Measurements from ENCODE around the gene COG3.

Gene COG3

DNA sequence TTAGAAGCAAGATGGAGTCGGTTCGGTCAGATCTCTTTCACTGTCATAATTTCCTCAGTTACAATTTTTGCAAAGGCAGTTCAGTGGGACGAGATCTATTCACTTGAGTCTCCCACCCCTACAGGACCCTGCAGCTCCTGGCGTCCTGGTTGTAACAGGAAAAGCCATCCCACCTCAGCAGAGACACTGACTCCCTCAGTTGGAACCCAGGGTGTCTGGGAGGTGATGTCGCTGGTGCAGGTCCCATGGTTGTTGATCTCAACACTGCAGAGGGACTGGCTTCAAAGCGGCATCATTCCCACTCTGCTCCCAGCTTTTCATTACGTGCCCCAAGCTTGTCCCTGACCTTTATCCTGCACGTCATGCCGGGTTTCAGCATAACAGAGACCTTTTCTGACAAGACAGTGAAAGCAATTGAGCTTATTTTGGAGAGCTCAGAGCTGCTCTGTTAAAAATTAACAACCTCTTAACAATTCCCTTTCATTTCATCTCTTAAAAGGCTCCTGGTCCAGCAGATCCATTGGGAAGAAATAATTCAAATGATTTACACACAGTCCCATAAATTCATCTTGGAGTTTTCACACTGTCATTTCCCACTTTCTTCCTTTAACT is 17.6 kb upstream of the COG3 start:
- no peak for DNase-seq

- no peak for DNase-seq
These were observed 15.7 kb upstream of the COG3 start for GRCh38 chr13:45448965-45449559.

- no peak for DNase-seq
These were observed 13.5 kb upstream of the COG3 start for GRCh38 chr13:45451282-45451681.

- no peak for DNase-seq
These were observed 10.5 kb upstream of the COG3 start for GRCh38 chr13:45454204-45454603.

- DNase-seq: no peak
These were observed 8.4 kb upstream of the COG3 start for GRCh38 chr13:45456196-45456972.

- DNase-seq: no peak
These were observed 525 bp upstream of the COG3 start for GRCh38 chr13:45464141-45464686.

DNA sequence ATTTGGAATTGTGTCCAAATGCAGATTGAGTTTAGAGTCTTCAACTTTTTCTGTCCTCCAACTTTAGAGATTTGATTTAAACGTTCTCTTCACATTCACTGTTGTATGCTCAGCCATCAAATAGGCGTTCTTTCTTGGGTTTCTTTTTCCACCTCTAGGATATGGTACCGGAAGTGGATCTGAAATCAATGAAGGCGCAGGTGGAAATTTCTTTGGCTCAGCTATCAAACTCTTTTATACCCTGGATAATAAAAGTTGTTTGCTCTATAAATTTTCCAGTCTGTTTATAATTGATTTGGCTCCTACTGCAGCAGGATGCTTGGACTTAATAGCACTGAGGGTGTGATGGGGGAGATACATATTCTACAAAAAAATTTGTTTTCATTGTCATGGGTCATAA is 1.6 kb downstream of the COG3 start:
- DNase-seq: no peak

GRCh38 chr13:45468635-45469034 is 3.9 kb downstream of the COG3 start:
- DNase-seq: peak; percentile 27

- DNase-seq: no peak
These were observed 7.5 kb downstream of the COG3 start for GRCh38 chr13:45472171-45472705.

GRCh38 chr13:45473627-45474026 is 8.9 kb downstream of the COG3 start:
- DNase-seq: peak; percentile 69

- no peak for DNase-seq
These were observed 10.1 kb downstream of the COG3 start for GRCh38 chr13:45474584-45475454.

DNA sequence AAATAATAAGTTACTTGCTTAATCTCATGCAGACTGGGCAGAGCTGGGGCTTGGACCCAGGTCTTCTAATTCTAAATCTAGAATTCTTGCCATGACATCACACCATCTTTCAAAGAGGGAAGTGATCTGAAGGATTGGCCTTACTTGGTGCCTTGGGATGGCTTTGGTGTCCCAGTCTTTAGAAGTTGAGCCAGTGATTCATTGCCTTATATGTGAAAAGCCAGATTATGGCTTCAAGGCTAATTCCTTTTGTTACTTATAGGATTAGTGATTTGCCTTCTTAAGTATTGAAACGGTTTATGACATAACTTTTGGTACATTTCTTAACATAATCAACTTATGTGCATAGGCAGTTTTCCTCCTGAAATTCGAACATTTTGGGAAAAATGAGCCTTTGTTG is 14.9 kb downstream of the COG3 start:
- no peak for DNase-seq

- DNase-seq: no peak
These were observed 16.9 kb downstream of the COG3 start for GRCh38 chr13:45481688-45482087.

GRCh38 chr13:45482571-45483173 is 17.9 kb downstream of the COG3 start:
- DNase-seq: no peak

DNA sequence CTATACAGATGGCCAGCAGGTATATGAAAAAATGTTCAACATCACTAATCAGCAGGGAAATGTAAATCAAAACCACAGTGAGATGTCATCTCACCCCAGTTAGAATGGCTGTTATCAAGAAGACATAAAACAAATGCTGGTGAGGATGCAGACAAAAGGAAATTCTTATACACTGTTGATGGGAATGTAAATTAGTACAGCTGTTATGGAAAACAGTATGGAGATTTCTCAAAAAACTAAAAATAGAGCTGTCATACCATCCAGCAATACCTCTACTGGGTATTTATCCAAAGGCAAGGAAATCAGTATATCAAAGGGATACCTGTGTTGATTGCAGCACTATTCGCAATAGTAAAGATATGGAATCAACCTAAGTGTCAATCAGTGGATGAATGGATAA is 22.9 kb downstream of the COG3 start:
- no peak for DNase-seq

GRCh38 chr13:45490068-45490467 is 25.3 kb downstream of the COG3 start:
- DNase-seq: peak; percentile 63

GRCh38 chr13:45492538-45492937 is 27.8 kb downstream of the COG3 start:
- no peak for DNase-seq

DNA sequence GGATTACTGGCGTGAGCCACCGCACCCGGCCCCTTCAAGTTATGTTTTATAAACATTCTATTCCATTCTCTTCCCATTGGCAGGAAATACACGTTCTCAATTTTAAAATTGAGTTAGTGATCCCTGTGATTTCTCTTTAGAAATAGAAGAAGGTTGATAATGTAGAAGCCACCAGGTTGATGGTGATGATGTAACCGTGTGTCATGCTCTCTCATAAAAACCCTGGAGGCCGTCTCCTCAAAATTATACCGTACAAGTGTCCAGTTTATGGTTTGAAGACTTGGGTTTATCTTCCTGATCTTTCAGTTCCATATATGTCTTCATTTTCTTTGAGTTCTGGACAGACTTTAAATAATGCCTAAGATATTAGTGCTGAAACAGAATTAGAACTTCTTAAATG is 32.2 kb downstream of the COG3 start:
- DNase-seq: no peak

DNA sequence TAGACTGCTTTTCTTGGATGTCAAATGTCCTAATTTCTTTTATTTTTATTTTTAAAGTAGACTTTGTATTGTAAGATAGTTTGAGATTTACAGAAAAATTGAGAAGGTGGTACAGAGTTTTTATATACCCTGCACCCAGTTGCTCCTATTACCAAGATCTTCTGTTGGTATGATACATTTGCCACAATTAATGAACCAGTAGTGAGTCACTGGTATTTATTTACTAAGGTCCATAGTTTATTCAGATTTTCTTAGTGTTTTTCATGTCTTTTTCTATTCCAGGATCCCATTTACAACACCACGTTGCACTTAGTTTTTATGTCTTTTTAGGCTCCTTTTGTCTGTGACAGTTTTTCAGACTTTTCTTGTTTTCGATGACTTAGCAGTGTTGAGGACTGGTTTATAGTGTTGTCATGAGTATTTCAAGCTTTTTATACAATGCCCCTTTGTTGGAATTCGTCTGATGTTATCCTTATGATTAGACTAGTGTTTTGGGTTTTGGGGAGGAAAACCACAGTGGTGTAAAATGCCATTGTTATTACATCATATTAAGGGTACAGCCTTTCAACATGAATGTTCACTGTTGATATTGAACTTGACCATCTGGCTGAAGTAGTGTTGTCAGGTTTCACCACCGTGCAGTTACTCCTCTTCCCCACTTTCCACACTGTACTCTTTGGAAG is 35.9 kb downstream of the COG3 start:
- DNase-seq: peak; percentile 58

GRCh38 chr13:45501175-45501526 is 36.4 kb downstream of the COG3 start:
- no peak for DNase-seq

- no peak for DNase-seq
These were observed 38.9 kb downstream of the COG3 start for GRCh38 chr13:45503658-45504057.

DNA sequence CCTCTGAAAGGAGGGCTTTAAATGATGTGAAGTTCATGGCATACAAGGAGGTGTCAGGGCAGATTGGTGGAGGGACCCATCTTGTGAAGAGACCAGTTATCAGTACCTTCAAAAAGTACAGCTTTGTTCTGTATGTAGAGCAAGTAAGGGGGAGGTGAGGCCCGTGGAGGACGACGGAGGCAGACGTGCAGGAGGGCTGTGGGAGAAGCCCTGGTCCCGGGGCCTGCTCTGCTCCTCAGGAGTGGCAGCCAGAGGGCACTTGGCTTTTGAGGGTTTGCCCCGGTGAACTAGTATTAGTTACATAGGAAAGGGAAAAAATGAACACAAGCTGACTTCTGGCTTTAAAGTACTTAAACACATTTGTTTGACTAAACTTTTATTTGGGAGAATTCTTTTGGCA is 42.1 kb downstream of the COG3 start:
- DNase-seq: no peak

Measured in hematopoietic multipotent progenitor cell treated with erythropoietin and hydrocortisone succinate and interleukin-3 and kit ligand, for 4 days (in vitro differentiated cells).